K562 treated with DMSO at 1 percent for 48 hours (cell line): ENCODE data around the gene C11orf42. TPM values are rescaled to one million over a fixed set of nuclear protein-coding genes. Genes with fewer than 3 reads are reported as not detected.

Source experiments
- total RNA-seq: library from RNA; unstranded; fragments of 300-600 nt; gene quantifications from 2 replicates; pipeline ENCODE4 v1.2.3, GENCODE V29; 2022; ENCODE audit warnings: low replicate concordance; ENCODE audit errors: extremely low read depth

The C11orf42 gene, protein sequence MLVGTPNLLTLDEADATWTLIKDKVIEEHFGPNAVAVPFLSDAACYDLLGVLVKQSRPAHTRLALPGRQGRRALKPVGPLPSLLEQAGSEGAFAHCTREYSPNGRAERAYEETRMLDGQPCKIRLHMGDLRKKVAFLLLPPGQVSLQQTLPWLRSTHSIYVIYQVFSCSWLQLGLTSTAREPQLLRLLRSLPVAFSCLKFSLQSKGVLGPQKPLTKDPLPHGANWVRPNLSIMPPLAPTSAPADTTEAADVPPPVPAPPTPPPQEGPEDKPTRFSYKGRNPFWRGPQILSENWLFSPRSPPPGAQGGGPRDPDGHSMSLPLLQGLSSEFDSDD
- not detected in 2 replicates for total RNA-seq

DNA sequence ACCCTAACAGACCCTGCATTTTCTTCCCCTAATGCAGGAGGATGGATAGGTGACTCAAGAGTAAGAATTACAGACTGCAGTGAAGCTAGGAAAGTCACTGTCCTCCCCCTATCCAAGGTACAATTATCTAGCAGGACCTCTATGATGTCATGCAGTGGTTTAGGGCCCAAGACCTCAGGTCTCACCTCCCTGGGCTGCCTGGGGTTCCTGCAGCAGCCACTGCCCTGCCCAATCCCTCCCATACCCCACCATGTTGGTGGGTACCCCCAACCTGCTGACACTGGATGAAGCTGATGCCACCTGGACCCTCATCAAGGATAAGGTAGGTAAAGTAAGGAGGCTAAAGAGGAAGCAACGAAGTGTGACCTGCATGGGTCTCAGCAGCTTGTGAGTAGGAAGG lies at the start of gene C11orf42:
Gene C11orf42, plus strand, starts transcription at position 192 of the 400 bp plus-strand sequence. Its CDS starts 59 bp downstream, at position 251.

DNA sequence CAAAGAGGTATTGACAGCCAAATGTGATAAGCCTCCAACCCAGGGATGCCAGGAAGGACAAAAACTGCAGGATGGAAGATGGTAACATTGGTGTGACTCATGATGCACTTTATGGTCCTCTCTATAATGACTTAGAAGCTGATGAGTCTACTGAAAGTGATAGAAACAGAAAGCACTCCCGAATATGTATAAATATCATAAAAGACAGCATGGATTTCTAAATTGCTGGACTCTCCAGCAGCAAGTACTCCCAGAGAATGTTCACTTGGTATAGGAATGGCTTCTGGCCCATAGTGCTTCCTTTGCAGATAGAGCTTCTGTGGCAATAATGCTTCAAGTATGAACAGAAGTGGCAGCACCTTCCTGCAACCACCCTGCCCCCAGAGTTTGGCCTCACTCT lies 35.1 kb upstream of the C11orf42 start, which contains the start of gene OR52B2:
Gene OR52B2, minus strand, starts transcription at position 101 of the 400 bp plus-strand sequence. Its CDS starts 0 bp downstream, at position 101.

DNA sequence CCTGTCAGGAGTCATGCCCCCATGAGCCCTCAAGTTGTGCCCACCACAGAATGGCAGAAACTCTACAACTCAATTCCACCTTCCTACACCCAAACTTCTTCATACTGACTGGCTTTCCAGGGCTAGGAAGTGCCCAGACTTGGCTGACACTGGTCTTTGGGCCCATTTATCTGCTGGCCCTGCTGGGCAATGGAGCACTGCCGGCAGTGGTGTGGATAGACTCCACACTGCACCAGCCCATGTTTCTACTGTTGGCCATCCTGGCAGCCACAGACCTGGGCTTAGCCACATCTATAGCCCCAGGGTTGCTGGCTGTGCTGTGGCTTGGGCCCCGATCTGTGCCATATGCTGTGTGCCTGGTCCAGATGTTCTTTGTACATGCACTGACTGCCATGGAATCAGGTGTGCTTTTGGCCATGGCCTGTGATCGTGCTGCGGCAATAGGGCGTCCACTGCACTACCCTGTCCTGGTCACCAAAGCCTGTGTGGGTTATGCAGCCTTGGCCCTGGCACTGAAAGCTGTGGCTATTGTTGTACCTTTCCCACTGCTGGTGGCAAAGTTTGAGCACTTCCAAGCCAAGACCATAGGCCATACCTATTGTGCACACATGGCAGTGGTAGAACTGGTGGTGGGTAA lies 6.1 kb upstream of the C11orf42 start, which contains the start of gene OR52W1:
Gene OR52W1, plus strand, starts transcription at position 51 of the 637 bp plus-strand sequence. Its CDS starts 0 bp downstream, at position 51.

DNA sequence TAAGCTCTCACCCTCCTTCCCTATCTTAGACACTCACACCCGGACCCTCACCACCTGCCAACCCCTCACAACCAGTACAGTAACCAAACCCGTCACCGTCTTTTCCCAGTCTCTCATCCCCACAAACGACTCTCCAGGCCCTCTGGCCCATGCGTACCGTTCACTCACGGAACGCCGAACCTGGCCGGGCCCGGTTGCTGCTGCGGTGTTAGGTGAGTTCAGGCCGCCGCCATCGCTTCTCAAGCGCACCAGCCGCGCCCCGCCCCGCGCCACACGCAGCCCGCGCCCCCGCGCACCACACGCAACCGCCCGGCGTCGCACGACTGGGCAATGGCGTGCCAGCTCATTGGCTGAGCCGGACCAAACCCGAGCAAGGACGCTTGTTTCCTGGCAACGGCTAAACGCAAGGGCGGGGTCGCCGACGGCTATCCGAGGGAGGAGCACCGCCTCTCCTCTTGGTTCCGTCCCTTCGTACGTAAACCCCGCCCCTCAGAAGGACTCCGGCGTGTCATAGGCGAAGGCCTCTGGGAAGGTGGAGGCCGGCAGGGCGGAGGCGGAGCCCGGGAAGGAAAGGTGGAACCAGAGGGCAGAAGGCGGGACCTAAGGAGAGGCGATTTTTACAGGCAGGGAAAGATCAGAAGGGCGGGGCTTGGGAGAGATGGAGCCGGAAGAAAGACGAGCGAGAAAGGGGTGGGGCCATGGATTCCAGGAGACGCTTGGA lies 29.2 kb downstream of the C11orf42 start, which contains the start of gene FHIP1B:
Gene FHIP1B, minus strand, starts transcription at position 250 of the 721 bp plus-strand sequence. CDS start 10,120 bp downstream, outside the sequence.

DNA sequence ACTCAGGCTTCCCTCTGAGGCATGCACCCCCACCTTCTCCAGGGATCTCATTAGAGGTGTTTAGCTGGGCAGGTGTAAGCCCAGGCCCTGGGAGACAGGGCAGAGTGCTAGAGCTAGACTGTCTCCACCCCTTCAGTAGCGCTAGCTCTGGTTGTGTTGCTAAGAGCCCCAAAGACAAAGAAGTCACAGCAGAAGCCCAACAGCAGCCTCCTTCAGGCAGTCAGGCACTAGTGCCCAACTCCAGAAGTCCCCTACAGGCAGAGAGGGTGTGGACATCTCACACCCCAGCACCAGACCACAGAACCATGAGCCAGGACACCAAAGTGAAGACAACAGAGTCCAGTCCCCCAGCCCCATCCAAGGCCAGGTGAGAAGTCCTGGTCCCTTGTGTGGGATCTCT lies 33.5 kb downstream of the C11orf42 start, which contains the start of gene CNGA4:
Gene CNGA4, plus strand, starts transcription at position 188 of the 400 bp plus-strand sequence. Its CDS starts 118 bp downstream, at position 306.

Other genes starting within 250 kb of the C11orf42 start
- not detected in 2 replicates for gene OR56A5, start 237.1 kb upstream of the C11orf42 start, total RNA-seq
- gene OR52L1, start 218.6 kb upstream of the C11orf42 start, total RNA-seq = not detected in 2 replicates
- not detected in 2 replicates for gene OR56A4, start 198.6 kb upstream of the C11orf42 start, total RNA-seq
- gene OR56A1, start 174.8 kb upstream of the C11orf42 start, total RNA-seq = not detected in 2 replicates
- not detected in 2 replicates for gene OR56B4, start 97.9 kb upstream of the C11orf42 start, total RNA-seq
- not detected in 2 replicates for gene OR52B2, start 35.2 kb upstream of the C11orf42 start, total RNA-seq
- not detected in 2 replicates for gene OR52W1, start 6.3 kb upstream of the C11orf42 start, total RNA-seq
- not detected in 2 replicates for gene FHIP1B, start 29.1 kb downstream of the C11orf42 start, total RNA-seq
- gene CNGA4, start 33.5 kb downstream of the C11orf42 start, total RNA-seq = not detected in 2 replicates
- gene CCKBR, start 54.3 kb downstream of the C11orf42 start, total RNA-seq = not detected in 2 replicates
- not detected in 2 replicates for gene CAVIN3, start 114.9 kb downstream of the C11orf42 start, total RNA-seq
- gene SMPD1, start 184.9 kb downstream of the C11orf42 start, total RNA-seq = not detected in 2 replicates
- not detected in 2 replicates for gene APBB1, start 213.5 kb downstream of the C11orf42 start, total RNA-seq
- gene HPX, start 235.4 kb downstream of the C11orf42 start, total RNA-seq = not detected in 2 replicates